Spleen (tissue), 7 donors: ENCODE data around the gene PSMC1.

ENCODE experiments used
- CTCF ChIP-seq, 11 experiments: fragments of 200-600 bp in 7 of 11; fragments of 450-650 bp in 4 of 11; sonication (generic) in 4 of 11; IDR thresholded peaks in 8 of 11; conservative IDR thresholded peaks in 3 of 11; 1 replicate in 7 of 11; 2 replicates in 4 of 11; pipeline versions ENCODE4 v1.4.0 to v1.8.0; 2016 to 2021; ENCODE audit warnings: antibody characterized with exemption in 11 of 11, inconsistent platforms in 4 of 11, mild to moderate bottlenecking in 1 of 11
- POLR2A ChIP-seq, 3 donors: fragments of 450-650 bp; IDR thresholded peaks; one replicate each; pipeline ENCODE4 v1.5.1; 2017; ENCODE audit warnings: antibody characterized with exemption in 3 of 3, mild to moderate bottlenecking in 1 of 3
- donor health status: DM: no; HTN: no; CAD: no; lungs with moderate emphysema.
- donor health status: DM: no; HTN: no; CAD: no.
- donor health status: DM: no; HTN: no; CAD: no.

GRCh38 chr14:90280096-90280495 is 23.7 kb downstream of the PSMC1 start:
- TF ChIP-seq CTCF (IDR thresholded peaks at IDR 0.05 in 8 of 11, conservative IDR thresholded peaks at IDR 0.05 in 3 of 11) (no peak), POLR2A (IDR thresholded peaks at IDR 0.05) (no peak)
